IPS DF 4.7 (cell line): Measurements from ENCODE around the gene TXNRD3.
A peak's percentile ranks its signal among the peaks of the same experiment; 100 is the strongest.

ENCODE experiments used
- DNase-seq: peaks from one replicate; pipeline ENCODE4 v3.0.0-alpha.2; 2013; ENCODE audit warnings: low spot score; ENCODE audit errors: extremely low read depth

The TXNRD3 gene

DNA sequence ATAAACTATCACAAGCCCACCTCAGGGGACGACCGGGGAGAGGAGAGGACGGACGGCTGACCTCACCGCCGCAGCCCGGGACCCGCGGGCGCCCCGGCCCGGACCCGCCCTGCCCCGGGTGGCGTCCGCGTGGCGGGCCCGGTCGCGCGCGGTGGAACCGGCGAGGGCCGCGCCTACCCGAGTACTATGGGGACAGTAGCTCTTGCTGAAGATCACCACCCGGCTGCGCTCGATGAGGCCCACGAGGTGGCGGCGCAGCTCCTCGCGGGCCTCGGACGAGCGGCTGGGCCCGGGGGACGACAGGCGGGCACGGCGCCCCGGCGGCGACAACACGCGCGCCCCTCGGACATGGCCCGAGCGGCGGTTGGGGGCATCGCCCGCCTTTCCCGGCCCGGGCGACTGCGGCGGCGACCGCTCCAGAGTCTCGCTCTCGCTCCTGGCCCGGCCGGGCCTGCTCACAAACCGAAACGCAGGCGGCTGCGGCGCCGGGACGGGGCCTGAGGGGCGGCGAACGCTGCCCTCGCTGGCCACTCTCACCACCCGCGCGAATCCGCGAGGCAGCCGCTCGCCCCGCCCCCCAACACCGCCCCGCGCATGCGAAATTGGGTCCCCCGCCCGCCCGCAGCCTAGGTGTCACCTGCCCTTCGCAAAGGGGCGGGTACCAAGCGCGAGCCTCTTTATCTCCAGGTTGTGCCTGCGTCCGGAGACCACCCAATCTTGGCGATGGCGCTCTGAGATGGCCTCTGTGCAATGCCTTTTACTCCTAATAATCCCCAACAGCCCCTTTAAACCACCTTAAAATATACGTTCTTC is at the start of gene TXNRD3:
Gene TXNRD3, minus strand, starts transcription at position 554 of the 813 bp plus-strand sequence.
- no peak for DNase-seq

GRCh38 chr3:126703512-126704493 is 48.9 kb upstream of the TXNRD3 start, which contains the start of gene CHCHD6:
Gene CHCHD6, plus strand, starts transcription at chr3:126704240. Its CDS starts 73 bp downstream, at chr3:126704313.
- peak; percentile 86 for DNase-seq

DNA sequence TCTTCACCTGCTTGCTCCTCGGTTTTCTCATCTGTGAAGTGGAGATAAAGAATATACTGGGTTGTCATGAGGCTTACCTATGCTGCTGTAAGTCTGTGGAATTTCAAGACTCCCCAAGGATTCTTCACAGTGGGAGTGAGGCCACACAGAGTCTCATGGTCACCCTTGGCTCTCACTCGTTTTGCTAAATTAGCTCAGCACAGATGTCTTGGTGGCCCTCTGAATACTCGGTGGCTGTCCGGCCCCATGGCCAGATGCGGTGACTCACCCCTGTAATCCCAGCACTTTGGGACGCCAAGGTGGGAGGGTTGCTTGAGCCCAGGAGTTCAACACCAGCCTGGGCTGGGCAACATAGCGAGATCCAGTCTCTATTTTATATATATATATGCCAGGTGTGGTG is 44.1 kb upstream of the TXNRD3 start:
- no peak for DNase-seq

DNA sequence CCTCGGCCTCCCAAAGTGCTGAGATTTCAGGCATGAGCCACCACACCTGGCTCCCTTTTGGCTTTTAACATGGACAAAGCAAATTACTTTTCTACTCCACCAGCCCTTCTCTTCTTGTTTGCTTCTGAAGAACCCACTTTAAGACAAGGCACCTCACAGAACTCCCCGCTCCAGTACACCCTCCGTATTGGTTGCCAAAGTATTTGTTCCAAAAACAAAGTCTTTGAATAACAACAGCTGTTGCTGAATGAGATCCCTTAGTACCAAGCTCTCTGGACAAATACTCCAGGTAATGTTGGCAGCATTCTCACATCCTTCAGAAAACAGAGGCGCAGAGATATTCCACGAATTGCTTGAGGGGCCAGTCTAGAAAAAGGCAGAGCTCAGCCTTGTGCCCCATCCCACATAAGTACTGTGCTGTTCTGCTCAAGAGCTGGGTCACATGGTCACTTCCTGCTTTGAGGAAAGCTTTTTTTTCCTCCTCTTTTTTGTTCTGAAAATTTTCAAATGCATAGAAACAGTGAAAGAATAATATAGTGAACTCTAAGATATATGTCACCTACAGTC is 41.9 kb upstream of the TXNRD3 start:
- DNase-seq, result no peak

- no peak for DNase-seq
Measured at GRCh38 chr3:126693921-126694320, 39.0 kb upstream of the TXNRD3 start.

DNA sequence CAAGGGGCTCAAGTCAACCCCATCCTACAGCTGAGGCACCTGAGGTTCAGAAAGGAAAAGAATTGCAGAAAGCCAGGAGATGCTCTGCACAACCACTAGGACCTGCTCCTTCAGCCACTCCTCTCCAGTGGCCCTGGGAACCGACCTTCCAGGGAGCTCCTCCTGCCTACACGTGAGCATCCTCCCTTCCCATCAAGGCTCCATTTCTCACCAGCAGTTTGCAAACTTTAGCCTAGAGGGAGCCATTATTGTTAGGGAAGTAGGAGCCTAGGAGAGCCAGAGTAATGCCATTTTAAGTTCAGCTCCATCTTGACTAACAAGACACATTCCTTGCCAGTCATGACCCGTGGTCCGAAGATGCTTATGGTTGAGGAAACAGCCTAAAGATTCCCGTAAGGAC is 37.9 kb upstream of the TXNRD3 start:
- no peak for DNase-seq

DNA sequence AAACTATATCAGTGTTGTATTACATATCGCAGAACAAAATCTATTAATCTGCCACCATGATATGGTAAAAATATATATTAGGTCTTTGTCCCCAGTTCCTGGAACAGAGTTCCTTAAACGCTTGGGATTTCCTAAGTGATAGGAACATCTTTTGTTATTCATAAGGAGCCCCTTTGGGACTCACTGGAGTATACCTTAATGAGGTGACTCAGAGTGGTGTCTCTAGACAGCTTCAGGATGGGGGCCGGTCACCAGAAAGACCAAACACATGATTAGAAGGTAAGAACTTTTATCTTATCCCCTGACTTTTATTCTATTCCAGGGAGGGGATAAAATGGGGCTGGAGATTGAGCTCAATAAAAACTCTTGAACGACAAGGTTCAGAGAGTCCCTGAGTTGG is 36.8 kb upstream of the TXNRD3 start:
- DNase-seq, result no peak

GRCh38 chr3:126685493-126685892 is 30.6 kb upstream of the TXNRD3 start:
- DNase-seq, result no peak

DNA sequence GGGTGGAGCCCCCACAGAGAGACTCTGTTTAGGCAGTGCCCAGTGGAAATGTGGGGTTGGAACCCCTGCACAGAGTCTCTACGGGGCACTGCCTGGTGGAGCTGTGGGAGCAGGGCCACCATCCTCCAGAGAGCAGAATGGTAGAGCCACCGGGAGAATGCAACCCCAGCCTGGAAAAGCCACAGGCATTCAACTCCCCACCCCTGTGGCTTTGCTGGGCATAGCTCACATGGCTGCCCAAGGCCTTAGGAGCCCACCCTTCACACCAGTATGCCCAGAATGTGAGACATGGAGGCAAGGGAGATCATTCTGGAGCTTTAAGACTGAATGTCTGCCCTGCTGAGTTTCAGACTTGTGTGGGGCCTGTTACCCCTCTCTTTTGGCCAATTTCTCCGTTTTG is 30.1 kb upstream of the TXNRD3 start:
- DNase-seq, result no peak

GRCh38 chr3:126684218-126684751 is 29.4 kb upstream of the TXNRD3 start:
- no peak for DNase-seq

GRCh38 chr3:126683069-126683468 is 28.1 kb upstream of the TXNRD3 start:
- DNase-seq, result no peak

GRCh38 chr3:126682009-126682408 is 27.1 kb upstream of the TXNRD3 start:
- no peak for DNase-seq

DNA sequence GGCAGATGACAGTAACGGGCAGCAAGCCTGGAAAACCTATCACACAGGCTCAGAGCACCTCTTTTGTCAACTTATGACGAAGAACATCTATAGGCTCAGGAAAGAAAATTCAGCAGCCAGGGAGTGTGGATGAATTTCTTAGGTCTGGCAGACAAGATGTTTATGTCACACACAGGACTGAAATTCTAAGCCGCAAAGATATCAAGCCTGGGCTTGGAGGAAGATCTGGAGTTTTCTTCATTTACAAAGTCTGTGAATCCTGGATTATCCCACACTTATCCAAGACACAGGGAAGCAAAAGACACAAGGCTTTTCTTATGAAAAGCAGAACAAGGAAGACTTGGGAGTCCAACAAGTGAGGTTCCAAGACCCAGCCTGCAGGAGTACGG is 25.7 kb upstream of the TXNRD3 start:
- DNase-seq, result no peak

GRCh38 chr3:126679831-126680666 is 25.1 kb upstream of the TXNRD3 start:
- no peak for DNase-seq

DNA sequence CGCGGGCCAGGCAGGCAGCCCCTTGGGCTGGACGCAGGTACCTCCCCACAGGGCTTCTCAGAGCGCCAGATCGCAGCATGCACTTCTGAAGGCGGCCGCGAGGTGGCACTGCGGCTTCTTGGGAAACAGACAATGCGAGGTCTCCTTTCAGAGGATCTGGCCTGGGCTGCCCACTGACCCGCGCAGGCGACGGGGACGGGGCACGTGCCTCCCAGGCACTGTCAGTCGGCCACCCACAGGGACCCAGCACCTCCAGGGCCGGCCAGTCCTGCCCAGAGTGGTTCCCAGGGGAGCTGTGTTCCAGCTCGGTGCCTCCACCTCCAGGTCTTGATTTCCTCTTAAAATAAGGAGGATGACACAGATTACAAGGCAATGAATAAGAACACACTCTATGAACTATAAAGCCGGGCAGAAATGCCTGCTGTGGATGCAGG is 24.4 kb upstream of the TXNRD3 start:
- no peak for DNase-seq

DNA sequence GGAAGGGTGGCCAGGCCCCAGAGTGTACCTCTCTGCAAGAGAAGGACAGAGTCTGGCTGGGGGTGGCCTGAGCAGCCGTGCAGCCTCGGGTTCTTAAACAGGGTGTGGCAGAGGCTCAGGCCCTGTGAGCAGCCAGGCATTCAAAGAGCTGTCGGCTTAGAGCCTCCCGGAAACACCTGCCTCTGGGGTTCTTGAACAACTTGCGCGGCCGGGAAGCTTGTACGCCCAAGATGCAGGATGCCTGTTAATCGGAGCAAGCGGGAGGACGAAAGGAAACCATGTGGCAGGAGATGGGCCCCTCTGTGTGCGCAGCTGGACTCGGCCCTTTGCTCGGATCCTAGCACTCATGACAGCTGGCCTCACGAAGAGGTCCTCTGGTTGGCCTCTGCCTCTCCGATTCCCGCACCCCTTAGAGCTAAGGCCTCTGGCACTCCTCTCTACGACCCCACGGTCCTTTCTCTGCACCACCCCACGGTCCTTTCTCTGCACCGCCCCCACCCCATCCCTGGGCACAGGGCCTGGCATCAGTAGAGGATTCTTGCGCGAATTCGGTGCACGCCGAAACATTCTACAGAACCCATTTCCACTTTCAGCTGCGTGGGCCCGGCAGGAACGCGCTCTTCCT is 23.9 kb upstream of the TXNRD3 start:
- no peak for DNase-seq

DNA sequence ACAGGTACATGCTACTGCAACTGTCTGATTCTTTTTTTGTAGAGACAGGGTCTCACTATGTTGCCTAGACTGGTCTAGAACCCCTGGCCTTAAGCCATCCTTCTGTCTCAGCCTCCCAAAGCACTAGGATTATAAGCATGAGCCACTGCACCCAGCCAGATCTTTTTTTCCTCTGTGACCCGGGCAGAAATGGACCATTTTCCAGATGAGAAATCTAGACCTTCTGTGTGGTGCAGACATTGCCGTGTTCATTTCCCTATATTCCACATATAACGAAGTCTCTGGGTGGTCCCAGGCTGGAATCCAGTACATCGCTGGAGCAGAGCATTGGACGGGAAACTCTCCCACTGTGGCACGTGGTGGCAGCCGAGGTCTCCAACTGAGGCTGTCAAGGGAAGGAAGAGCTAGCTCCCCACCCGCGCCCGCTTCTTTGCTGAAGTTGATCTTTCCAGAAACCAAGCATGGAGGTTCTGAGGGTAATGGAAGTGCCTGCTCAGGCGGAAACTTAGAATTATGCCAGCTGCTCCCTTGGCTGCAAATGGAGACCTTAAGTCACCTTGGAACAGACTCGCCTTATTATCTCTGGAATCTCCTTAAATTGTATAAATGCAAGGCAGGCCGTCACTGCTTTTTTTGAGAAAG is 23.1 kb upstream of the TXNRD3 start:
- no peak for DNase-seq

GRCh38 chr3:126676919-126677705 is 22.2 kb upstream of the TXNRD3 start:
- no peak for DNase-seq

- no peak for DNase-seq
Measured at GRCh38 chr3:126672741-126673140, 17.8 kb upstream of the TXNRD3 start.
